Measurements from ENCODE around the gene SLC7A1. TPM values are rescaled to one million over a fixed set of nuclear protein-coding genes. Genes with fewer than 3 reads are reported as not detected.

Gene SLC7A1
- total RNA-seq, 2 donors from 2014 or later = 8.6 to 19.5 TPM

DNA sequence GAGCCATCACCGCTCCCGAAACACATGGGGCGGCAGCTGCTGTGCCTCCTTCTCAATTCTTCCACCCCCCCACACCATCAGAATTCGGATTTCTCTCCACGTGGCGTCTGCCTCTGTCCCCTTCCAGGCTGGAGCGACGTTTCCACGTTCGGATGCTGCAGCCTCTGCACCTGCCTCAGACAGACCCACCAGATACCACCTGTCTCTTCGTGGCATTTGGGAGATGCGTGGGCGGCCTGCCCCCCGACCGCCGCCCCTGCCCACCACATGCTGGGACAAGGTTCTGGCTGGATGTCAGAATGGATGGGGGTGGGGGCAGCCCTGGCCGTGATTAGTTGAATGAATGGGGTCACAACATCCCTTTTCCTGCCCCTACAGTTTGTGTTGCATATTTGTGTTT is 90.0 kb downstream of the SLC7A1 start:
- peaks cover 0 to 27% of the 10 kb centered on the region in 2 donors for H3K4me1 ChIP-seq
- no peaks in the 10 kb centered on the region for H3K9me3 ChIP-seq
- no peak for DNase-seq (ENCODE audit: low spot score)
- H3K27me3 ChIP-seq = no peaks in the 10 kb centered on the region
- no peak overlapping the region for H3K4me3 ChIP-seq
- no peaks in the 10 kb centered on the region for H3K36me3 ChIP-seq
- H3K27ac ChIP-seq = no peak overlapping the region
- TF ChIP-seq, protein P1, sequence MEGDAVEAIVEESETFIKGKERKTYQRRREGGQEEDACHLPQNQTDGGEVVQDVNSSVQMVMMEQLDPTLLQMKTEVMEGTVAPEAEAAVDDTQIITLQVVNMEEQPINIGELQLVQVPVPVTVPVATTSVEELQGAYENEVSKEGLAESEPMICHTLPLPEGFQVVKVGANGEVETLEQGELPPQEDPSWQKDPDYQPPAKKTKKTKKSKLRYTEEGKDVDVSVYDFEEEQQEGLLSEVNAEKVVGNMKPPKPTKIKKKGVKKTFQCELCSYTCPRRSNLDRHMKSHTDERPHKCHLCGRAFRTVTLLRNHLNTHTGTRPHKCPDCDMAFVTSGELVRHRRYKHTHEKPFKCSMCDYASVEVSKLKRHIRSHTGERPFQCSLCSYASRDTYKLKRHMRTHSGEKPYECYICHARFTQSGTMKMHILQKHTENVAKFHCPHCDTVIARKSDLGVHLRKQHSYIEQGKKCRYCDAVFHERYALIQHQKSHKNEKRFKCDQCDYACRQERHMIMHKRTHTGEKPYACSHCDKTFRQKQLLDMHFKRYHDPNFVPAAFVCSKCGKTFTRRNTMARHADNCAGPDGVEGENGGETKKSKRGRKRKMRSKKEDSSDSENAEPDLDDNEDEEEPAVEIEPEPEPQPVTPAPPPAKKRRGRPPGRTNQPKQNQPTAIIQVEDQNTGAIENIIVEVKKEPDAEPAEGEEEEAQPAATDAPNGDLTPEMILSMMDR (IDR thresholded peaks at IDR 0.05) = no peak

GRCh38 chr13:29504691-29505090 is 90.8 kb downstream of the SLC7A1 start:
- Histone ChIP-seq H3K9me3 (no peaks in the 10 kb centered on the region), H3K36me3 (no peaks in the 10 kb centered on the region)
- TF ChIP-seq, protein P1 (IDR thresholded peaks at IDR 0.05) = no peak

GRCh38 chr13:29503041-29503837 is 92.2 kb downstream of the SLC7A1 start:
- TF ChIP-seq, protein P1 (IDR thresholded peaks at IDR 0.05) = no peak
- Histone ChIP-seq H3K27ac (no peak overlapping the region), H3K4me1 (peaks cover 0 to 16% of the 10 kb centered on the region in 2 donors), H3K36me3 (peaks cover 6% of the 10 kb centered on the region), H3K27me3 (no peaks in the 10 kb centered on the region), H3K4me3 (no peak overlapping the region), H3K9me3 (no peaks in the 10 kb centered on the region)
- no peak for DNase-seq (ENCODE audit: low spot score)

More at GRCh38 chr13:29504691-29505090, 90.8 kb downstream of the SLC7A1 start:
- Histone ChIP-seq H3K4me1 (peaks cover 0 to 27% of the 10 kb centered on the region in 2 donors), H3K27ac (no peak overlapping the region), H3K4me3 (no peak overlapping the region), H3K27me3 (no peaks in the 10 kb centered on the region)
- no peak for DNase-seq (ENCODE audit: low spot score)

DNA sequence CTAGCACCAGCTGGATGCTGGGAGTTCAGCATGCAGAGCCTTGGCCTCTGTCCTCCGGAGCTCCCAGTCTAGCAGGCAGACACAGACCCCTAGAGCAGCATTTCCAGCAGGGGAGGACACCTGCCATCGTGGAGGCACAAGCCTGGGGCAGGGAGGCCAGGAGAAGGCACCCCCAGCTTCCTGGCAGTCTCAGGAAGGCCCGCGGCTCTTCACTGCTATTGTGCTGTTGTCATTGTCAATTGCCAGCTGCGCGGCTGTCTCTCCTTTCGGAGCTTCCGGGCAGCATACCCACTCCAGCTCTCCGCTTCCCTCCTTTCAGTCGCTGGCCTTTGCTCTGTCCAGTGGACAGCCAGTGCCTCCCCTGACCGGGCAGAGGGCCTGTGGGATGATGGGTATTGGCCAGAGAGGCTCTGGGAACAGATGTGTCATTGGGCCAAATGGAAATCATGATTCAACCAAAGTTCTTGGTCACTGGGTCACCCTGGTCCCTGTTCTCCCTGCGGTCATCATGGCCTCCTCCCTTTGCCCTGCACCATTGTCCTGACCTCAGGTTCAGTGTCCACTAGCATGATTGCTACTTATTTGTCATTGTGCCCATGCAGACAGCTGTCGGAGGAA is 93.0 kb downstream of the SLC7A1 start:
- Histone ChIP-seq H3K36me3 (peaks cover 6% of the 10 kb centered on the region), H3K27me3 (no peaks in the 10 kb centered on the region), H3K4me1 (peaks cover 0 to 10% of the 10 kb centered on the region in 2 donors), H3K4me3 (no peak overlapping the region), H3K9me3 (no peaks in the 10 kb centered on the region), H3K27ac (no peak overlapping the region)
- DNase-seq (ENCODE audit: low spot score) = no peak
- TF ChIP-seq, protein P1 (IDR thresholded peaks at IDR 0.05) = no peak

DNA sequence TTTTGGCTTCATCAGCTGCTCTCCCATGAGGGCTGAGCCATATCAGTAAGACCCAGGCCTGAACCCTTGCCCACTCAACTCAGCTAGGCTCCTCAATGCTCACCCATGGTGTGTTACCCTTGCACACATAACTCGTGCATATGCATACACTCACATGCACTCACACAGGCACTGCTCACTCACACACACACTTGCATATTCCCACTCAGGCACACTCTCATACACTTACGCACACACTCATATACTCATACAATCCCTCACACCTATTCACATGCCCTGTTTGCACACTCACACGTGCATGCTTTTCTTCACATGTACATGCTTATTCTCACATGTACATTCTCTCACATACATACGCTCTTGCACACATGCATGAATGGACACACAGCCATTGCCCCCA is 93.8 kb downstream of the SLC7A1 start:
- Histone ChIP-seq H3K9me3 (no peaks in the 10 kb centered on the region), H3K36me3 (peaks cover 6% of the 10 kb centered on the region), H3K4me3 (no peak overlapping the region), H3K27ac (no peak overlapping the region), H3K4me1 (peaks cover 0 to 10% of the 10 kb centered on the region in 2 donors), H3K27me3 (no peaks in the 10 kb centered on the region)
- DNase-seq (ENCODE audit: low spot score) = no peak
- TF ChIP-seq, protein P1 (IDR thresholded peaks at IDR 0.05) = no peak
